GM19025 (cell line): ENCODE measurements around the gene MAPK8IP2.
"Not testable (repeated sequence)": the region's sequence is repeated elsewhere in the genome, so short reads cannot be mapped to it uniquely, and the experiment has no call there.

Experiments
- ATAC-seq: cut with Tn5 transposase; IDR thresholded peaks from one replicate; pipeline ENCODE4 v1.9.1; 2021; ENCODE audit warnings: mild to moderate bottlenecking, low read depth, moderate library complexity; ENCODE audit not compliant: unreplicated experiment

The MAPK8IP2 gene

DNA sequence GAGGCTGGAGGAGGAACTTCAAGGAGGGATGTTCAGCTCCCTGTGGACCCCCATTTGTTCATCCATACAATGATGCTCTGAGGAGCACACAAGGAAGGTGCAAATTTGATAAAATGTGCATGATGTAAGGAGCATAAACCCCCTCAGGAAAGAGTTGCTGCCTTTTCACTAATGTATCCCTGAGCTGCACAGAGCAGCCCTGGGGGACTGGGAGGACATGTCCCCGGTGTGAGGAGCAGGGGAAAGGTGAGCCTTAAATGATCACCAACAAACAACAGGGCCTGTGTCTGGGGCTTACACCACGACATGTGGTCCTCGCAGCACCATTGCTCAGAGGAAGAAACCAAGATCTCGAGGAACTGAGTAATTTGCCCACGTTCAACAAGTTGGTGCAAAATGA, 3.5 kb upstream of the MAPK8IP2 start:
- ATAC-seq: no peak

DNA sequence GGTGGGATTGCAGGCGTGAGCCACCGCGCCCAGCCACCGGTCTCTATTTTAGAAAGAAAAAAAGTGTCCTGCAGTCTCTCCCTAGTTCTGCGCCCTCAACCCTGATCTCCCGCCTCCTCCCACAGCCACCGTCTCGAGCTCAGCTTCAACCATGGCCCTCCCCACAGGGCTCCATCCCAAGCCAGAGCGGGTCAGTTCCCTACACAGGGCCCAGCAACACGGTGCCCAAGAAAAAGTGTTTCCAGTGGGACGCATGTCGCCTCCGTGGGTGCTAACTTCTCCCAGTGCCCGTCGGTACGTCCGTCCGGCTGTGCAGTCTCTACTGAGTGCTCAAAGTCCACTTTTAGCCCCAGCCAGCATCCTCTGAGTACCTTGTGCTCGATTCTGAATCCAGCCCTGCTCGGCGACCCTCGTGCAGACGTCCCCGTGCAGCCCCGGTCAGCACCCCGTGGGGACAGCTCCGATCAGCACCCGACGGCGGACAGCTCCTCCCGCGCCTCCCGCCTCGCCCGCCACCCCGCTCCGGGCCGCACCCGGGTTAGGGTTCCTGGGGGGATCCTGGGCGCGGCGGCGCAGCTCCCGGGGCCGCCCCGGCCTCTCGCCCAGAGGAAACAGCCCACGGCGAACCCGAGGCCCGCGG, 657 bp upstream of the MAPK8IP2 start:
- no peak for ATAC-seq

DNA sequence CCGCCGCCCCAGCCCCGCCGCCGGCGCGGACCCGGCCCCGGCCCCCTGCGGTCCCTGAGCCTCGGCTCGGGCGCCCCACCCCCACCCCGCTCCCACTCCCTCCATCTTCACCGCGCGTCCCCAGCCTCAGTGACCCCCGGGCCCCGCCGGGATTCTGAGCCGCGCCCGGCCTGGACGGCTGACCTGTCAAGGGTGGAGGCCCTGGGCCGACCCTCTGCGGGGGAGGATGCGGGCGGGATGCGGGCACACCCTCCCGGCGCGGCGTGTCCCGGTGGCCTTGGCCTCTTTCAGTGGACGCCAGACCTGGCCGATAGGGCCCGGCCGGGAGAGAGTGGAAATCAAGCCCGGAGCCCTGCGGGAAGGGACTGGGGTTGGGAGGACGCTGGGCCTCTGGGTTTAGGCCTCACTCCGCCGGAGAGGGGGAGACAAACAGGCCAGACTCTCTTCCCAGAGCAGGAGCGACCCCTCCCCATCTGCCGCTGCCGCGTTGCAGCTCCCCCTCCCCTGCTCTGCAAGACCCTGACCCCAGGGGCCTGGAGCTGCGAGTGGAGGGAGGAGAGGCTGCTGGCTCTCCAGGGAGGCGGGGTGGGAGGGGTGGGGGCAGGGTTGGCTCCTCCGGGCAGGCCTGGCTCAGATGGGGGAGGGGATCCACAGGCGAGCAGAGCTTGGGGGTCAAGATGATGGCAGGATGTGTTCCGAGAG, 525 bp downstream of the MAPK8IP2 start:
- no peak for ATAC-seq

DNA sequence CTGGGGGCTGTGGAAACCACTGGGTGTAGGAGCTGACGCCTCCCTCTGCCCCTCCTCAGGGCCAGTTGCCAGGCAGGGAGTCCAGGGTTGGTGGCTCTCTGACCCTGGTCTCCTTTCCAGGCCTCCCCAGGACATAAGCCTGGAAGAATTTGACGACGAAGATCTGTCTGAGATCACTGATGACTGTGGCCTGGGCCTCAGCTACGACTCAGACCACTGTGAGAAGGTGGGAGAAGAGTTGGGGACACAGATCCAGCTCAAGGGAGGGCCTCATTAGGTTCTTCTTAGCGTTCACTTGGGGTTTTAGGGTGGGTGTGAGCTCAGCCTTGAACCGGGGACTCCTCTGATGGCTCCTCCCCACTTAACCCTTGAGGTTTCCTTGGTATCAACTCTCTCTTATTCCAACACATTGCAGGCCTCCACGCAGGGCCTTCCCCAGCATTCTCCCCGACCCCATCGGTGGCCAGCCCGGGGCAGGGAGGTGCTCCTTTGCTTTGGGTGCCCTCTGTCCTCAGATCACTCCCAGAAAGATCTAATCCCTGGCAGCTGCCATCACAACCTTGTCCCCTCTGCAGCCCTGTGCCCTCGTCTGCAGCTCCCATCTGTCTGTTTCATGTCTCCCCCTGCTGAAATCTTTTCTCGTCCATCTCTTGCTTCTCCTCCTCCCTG, 1.2 kb downstream of the MAPK8IP2 start:
- ATAC-seq: no peak

DNA sequence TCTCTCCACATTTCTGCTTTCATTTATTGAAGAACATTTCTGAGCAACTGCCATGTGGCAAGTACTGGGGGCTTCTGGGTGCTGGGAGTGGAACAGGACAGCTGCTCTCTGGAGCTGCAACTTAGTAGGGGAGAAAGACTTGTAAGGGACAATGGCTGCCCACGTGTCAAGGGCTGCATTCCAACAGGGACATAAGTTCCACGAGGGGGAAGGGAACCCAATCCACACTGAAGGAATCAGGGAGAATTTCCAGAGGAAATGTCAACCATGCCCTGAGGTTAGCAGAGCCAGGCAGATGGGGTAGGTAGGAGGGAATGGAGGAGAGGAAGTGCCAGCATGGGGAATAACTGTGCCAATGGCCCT, 1.7 kb downstream of the MAPK8IP2 start:
- ATAC-seq: no peak

DNA sequence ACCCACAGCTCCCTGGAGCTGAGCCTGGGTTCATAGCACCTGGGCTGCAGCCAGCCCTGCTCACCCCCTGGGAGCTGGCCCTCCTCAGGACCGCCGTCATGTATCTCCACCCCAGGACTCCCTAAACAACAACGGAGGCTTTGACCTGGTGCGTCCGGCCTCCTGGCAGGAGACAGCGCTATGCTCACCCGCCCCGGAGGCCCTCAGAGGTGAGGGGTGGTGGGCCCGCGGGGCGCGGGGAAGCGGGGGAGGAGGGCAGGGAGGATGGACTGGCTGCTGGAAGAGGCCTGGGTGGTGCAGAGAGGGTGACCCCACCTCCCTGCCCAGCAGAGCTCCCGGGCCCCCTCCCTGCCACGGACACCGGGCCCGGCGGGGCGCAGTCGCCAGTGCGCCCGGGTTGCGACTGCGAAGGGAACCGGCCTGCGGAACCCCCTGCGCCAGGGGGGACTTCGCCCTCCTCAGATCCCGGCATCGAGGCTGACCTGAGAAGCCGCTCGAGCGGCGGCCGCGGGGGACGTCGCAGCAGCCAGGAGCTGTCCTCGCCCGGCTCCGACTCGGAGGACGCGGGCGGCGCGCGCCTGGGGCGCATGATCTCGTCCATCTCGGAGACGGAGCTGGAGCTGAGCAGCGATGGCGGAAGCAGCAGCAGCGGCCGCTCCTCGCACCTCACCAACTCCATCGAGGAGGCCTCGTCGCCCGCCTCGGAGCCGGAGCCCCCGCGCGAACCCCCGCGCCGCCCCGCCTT, 3.1 kb downstream of the MAPK8IP2 start:
- ATAC-seq: no peak

DNA sequence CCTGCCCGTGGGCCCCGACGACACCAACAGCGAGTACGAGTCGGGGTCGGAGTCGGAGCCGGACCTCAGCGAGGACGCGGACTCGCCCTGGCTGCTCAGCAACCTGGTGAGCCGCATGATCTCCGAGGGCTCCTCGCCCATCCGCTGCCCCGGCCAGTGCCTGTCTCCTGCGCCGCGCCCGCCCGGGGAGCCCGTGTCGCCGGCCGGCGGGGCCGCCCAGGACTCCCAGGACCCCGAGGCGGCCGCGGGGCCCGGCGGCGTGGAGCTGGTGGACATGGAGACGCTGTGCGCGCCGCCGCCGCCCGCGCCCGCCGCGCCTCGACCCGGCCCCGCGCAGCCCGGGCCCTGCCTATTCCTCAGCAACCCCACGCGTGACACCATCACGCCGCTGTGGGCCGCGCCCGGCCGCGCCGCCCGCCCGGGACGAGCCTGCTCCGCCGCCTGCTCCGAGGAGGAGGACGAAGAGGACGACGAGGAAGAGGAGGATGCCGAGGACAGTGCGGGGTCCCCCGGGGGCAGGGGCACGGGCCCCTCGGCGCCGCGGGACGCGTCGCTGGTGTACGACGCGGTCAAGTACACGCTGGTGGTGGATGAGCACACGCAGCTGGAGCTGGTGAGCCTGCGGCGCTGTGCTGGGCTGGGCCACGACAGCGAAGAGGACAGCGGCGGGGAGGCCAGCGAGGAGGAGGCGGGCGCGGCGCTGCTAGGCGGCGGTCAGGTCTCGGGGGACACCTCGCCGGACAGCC, 3.8 kb downstream of the MAPK8IP2 start:
- no peak for ATAC-seq

DNA sequence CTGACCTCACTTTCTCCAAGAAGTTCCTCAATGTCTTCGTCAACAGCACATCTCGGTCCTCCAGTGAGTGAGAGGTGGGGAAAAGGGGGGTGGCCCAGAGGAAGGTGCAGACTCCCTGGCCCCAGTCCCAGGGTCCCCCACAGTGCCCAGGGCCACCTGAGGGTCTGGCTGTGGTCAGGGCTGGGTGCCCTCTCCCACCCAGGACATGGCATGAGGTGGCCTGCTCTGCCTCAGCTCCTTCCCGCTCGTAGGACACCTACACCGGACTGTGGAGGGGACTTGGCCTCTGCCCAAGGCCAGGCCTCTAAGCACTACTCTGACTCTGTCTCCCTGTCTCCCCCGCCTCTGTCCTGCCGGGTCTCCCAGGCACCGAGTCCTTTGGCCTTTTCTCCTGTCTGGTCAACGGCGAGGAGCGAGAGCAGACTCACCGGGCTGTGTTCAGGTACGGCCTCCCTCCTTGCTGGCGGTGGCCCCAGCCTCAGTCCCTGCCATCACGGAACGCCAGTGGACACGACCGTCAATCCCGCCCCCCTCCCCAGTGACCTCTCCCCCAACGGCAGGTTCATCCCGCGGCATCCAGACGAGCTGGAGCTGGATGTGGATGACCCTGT, 4.5 kb downstream of the MAPK8IP2 start:
- ATAC-seq: no peak

DNA sequence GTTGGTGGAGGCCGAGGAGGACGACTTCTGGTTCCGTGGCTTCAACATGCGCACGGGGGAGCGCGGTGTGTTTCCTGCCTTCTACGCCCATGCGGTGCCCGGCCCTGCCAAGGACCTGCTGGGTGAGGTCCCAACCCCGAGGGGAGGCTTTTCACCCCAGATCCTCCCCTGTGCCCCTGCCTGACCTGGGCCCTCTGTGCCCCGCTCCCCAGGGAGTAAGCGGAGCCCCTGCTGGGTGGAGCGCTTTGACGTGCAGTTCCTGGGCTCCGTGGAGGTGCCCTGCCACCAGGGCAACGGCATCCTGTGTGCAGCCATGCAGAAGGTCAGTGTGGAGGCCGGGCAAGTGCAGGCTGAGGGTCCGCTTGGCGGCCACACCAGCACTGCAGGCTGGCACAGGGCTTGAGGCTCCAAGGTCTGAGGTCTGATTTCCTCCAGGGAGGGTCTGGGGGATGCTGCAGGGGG, 5.1 kb downstream of the MAPK8IP2 start:
- no peak for ATAC-seq

DNA sequence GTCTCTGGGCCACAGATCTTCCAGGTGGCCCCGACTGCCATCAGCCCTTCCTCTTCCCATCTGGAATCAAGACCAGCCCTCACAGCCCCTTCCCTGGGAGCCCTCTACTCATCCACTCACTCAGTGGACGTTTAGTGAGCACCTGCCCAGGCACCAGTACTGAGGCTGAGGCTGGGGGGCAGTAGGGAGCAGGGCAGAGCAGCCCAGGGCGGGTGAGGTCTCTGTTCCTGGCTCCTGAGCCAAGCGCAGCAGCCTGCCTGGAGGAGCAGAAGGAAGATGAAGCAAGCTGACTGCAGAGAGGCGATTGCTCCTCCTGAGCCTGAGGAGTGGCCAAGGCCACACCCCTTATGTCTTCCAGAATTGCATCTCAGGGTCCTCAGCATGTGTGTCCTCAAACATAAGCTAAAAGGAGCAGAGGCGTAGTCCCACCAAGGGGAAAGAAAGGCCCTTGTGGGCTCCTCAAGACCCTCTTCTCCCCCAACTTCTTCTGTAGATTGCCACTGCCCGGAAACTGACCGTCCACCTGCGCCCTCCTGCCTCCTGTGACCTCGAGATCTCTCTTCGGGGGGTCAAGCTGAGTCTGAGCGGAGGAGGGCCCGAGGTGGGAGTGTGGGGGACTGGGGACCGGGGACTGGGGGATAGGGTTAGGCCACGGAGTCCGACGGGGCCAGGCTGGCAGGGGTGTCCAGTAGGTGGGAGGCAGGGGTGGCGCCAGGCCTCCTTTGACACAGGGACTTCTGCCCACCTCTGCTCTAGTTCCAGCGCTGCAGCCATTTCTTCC, 5.8 kb downstream of the MAPK8IP2 start:
- ATAC-seq: no peak

DNA sequence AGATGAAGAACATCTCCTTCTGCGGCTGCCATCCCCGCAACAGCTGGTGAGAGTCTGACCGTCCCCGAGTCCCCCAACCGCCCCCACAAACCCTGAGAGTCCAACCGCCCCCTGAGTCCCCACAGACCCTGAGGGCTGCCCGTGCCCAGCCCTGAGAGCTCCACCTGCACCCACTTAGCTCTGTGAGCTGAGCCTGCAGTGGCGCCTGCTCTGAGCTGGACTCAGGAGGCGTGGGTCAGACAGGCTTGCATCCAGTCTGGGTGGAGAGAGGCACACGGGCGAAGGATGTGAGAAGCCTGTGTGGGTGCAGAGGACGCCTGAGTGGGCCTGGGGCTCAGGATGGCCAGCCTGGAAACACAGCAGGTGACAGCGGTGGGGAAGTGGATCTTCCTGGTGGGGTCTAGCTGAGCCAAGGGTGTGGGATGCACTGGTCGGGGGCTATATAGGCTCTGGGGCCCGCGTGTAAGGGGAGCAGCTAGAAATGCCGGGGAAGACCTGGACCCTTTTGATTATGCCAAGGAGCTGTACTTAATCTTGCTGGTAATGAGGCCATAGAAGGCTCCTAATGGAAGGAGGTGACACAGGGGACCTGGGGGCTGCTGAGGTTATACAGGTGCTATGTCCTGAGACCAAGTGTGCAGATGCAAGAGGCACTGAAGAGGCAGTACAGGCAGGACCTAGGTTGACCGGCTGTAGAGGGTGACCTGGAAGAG, 6.5 kb downstream of the MAPK8IP2 start:
- no peak for ATAC-seq

DNA sequence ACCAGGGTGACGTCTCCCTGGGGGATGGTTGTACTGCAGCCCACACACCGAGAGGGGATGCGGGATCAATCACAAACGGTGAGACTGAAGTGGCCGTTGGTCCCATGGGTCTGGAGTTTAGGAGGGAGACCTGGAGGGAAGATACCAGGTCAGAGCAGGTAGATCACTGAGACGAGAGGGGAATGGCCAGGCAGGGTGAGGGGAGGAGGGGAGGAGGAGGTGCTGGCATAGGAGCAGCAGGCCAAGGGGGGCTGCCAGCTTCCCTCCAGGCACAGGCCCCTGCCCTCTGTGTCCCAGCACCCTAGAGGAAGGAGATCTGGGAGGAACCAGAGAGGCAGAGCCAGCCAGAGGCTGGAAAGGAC, 7.0 kb downstream of the MAPK8IP2 start:
- no peak for ATAC-seq

DNA sequence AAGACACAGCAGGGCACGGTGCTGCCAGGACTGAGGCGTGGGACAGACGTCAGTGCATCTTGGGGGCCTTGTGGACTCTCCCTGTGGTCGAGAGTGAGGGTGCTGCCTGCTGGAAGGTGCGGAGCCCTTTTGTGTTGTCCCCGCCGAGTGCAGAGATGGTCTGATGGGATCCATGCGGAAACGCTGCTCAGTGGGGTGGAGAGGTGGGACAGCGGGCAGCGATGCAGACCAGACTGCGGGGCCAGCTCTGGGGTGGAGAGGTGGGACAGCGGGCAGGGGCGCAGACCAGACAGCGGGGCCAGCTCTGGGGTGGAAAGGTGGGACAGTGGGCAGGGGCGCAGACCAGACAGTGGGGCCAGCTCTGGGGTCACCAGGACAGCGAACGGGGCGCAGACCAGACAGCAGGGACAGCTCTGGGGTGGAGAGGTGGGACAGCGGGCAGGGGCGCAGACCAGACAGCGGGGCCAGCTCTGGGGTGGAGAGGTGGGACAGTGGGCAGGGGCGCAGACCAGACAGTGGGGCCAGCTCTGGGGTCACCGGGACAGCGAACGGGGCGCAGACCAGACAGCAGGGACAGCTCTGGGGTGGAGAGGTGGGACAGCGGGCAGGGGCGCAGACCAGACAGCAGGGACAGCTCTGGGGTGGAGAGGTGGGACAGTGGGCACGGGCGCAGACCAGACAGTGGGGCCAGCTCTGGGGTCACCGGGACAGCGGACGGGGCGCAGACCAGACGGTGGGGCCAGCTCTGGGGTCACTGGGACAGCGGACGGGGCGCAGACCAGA, 7.7 kb downstream of the MAPK8IP2 start:
- ATAC-seq: not testable (repeated sequence)

DNA sequence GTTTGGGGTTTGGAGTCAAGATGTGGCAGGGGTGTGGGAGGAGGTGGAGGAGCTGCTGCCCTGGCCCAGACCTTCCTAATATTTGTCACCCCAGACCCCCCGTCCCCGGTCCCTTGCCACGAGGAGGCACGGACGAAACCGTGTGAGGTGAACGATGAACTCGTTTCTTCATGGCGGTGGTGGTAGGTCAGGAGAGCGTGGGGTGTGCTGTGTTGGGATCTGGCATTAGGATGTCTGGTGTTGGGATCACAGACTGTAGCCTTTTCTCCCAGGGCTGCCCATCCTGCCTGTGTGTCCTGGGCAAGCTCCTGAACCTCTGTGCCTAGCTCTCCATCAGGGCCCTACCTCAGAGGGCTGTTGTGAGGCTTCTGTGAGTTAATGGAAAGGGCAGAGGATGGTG, 8.4 kb downstream of the MAPK8IP2 start:
- no peak for ATAC-seq

DNA sequence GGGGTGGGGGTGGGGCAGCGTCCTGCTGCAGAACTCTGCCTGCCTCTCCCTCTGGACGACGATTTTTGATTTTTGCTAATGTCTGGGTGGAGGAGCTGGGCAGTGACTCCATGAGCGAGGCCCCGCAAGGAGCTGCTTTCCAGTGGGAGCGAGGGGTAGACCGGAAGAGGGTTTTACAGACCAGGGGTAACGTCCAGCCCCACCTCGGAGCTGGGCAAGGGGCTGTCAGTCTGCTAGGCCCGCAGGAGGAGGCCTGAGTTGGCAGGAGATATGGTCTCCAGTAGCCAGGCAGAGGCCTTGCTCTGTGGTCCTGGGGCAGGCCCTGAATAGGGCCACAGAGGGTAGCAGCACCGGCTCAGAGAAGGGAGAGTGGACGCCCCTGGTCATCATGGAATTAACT, 9.0 kb downstream of the MAPK8IP2 start:
- no peak for ATAC-seq

DNA sequence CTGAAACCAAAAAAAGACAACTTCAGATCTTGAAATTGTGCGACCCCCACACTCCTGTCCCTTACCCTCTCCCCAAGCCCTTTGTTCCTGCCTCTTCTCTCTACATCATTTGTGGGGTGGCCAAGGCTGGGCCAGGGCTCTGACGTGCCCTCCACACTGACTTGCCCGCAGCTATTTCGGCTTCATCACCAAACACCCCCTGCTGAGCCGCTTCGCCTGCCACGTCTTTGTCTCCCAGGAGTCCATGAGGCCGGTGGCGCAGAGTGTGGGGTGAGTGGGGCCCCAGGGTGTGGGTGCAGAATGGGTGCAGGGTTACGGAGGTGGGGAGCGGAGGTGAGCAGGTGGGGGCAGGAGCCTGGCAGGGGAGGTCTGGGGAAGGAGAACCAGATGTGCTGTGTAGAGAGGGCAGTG, 9.5 kb downstream of the MAPK8IP2 start:
- ATAC-seq: no peak

DNA sequence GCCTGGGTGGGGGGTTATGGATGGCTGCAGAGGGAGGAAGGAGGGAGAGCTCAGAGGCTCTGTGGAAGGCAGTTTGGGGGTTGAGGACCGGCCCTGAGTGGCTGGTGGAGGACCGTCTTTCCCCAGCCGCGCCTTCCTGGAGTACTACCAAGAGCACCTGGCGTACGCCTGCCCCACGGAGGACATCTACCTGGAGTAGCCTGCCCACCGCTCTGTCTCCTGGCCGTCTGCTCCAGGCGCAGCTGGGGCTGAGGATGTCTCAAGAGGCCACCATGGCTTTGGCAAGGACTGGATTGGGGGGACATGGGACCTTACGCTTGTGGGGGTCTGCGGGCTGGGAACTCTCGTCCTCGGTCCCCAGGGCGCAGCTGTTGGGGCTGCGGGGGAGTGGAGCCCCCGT, 10.0 kb downstream of the MAPK8IP2 start:
- ATAC-seq: no peak
